ENCODE measurements around the gene COL20A1.

GRCh38 chr20:63280371-63280770 lies 12.6 kb upstream of the COL20A1 start:
- TF ChIP-seq POLR2AphosphoS5 (IDR thresholded peaks at IDR 0.05; ENCODE audit: low read depth, low read length) (no peak), SIN3A (IDR thresholded peaks at IDR 0.05; ENCODE audit: borderline replicate concordance, insufficient read depth, low read length) (no peak), TAF1 (IDR thresholded peaks at IDR 0.05; ENCODE audit: borderline replicate concordance, insufficient read depth, low read length) (no peak), REST (IDR thresholded peaks at IDR 0.05; ENCODE audit: insufficient read depth in 1 of 2, low read depth in 2 of 2, low read length in 2 of 2) (no peak)

Data from PFSK-1 (cell line).